HT-29 (cell line): ENCODE data around the gene KMT2C. TPM values are rescaled to one million over a fixed set of nuclear protein-coding genes. Genes with fewer than 3 reads are reported as not detected.
"Not testable (repeated sequence)": the region's sequence is repeated elsewhere in the genome, so short reads cannot be mapped to it uniquely, and the experiment has no call there.

Experiments used
- DNase-seq: peaks from one replicate; pipeline ENCODE4 v3.0.0-alpha.2; 2015; ENCODE audit warnings: low spot score
- total RNA-seq: library from RNA; depleted of rRNA; stranded (reverse); fragments of >200 nt; shearing (Covaris generic); gene quantifications from 2 replicates; pipeline ENCODE4 v1.2.3, GENCODE V29; 2014; rRNA removed

Gene KMT2C
- 25.4 and 35.0 TPM in 2 replicates for total RNA-seq

DNA sequence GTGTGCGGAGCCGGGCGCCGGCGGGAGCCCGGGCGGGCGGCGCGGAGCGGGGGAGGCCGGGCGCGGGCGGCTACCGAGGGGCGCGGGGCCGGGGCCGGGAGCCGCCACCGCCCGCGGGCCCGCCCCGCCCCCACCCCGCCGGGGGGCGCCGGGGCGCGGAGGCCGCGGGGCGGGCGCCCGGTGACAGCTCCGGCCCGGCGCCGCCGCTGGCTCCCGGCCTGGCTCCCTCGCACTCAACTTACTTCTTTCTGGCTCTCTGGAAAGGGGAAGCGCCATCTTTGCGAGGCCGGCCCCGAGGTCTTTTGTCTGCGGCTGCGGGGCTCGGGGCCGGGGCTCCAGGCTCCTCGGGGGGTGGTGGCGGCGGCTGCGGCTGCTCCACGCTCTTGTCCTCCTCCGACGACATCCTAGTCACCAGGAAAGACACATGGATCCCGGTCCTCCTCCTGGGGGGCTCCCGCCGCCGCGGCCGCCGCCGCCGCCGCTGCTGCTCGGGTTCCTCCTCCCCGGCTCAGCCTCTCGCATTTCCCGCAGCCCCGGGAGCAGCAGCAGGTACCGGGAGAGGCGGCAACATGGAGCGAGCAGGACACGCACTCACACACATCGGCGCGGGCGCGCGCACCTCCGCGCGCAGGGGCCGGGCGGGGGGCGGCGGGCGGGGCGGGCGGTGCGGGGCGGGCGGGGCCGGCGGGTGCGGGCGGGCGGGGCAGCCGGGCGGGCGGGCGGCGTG is at the start of gene KMT2C:
Gene KMT2C (minus strand): TSS at position 620 of the 727 bp plus-strand sequence. CDS start 217 bp downstream, at position 403.
- DNase-seq, result peak; percentile 59

DNA sequence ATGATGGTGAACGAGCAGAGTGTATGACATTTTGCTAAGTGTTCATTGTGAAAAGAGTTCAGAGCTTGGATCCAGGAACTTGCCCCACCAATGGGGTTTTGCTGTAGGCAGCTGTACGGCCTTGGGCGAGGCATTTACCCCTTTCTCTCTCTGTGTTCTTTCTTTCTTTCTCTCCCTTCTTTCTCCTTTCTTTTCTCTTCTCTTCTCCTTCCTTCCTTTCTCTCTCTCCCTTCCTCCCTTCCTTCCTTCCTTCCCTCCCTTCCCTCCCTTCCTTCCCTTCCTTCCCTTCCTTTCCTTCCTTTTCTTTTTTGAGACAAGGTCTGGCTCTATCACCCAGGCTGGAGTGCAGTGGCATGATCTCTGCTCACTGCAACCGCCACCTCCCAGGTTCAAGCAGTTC is 45.3 kb upstream of the KMT2C start:
- DNase-seq, result no peak

DNA sequence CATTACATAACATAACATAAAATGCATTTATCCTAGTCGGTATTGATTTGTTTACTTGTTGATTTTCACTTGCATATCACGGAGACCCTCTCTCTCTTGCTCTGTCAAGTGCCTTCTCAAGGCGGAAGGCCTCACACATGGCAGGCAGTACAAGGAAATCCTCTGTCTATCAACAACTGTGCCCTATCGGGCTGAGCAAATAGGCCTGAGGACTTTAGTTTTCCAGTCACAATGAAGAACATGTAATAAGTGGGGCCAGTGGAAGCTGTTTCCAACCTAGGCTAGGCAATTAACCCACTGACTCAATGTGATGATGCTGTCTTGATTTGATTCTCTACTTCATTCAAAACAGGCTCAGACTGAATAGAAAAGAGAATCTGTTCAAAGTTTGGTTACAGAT is 44.9 kb upstream of the KMT2C start:
- no peak for DNase-seq

DNA sequence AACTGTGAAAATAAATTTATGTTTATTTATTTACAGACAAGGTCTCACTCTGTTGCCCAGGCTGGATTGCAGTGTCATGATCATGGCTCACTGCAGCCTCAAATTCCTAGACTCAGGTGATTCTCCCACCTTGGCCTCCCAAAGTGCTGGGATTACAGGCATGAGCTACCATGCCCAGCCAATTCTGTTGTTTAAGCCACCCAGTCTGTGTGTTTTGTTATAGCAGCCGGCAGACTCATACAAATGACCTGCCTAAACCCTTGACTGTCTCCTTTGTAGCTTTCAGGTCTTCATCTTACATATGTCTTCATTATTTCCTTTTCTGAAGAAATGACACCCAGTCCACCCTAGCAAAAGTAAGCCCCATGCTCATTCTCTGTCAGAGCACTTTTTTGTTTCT is 43.8 kb upstream of the KMT2C start:
- no peak for DNase-seq

DNA sequence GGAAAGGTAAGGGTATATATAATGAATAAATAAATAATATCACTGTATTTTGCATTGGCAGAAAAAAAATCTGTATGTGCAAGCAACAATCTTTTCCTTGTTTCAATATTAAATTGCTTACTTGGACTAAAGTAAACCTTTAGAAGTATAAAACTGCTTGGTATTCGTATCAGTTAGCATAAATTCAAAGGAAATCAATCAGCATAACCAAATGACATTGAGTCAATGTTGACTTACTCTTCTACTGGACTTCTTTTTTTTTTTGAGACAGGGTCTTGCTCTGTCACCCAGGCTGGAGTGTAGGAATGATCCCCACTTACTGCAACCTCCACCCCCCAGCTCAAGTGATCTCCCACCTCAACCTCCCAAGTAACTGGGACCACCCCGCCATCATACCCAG is 42.3 kb upstream of the KMT2C start:
- DNase-seq, result no peak

DNA sequence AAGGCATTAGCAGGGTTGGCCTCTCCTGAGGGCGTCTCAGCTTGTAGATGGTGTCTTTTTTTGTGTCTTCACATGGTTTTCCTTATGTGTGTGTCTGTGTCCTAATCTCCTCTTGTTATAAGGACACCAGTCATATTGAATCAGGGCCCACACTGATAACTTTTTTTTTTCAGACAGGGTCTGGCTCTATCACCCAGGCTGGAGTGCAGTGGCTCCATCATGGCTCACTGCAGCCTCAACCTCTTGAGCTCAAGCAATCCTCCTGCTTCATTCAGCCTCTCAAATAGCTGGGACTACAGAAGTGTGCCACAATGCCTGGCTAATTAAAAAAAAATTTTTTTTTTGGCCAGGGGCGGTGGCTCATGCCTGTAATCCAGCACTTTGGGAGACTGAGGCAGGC is 41.3 kb upstream of the KMT2C start:
- no peak for DNase-seq

DNA sequence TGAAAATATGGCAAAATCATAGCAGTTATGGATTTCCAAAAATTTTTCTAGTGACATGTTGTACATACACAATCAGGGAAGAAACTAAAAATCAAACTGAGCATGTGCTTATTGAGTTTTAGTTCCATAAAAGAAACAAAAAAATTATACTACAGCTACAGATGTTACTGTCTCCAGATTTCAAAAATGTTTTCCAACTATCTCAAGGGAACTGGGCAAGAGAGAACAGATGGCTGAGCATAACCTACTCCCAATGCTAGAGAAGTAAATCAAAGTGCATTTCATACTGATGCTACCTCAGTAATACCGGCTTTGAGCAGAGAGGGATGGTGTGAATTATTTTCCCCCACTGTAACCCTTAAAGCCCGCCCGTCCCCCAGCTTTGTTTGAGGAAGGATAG is 40.7 kb upstream of the KMT2C start:
- no peak for DNase-seq

DNA sequence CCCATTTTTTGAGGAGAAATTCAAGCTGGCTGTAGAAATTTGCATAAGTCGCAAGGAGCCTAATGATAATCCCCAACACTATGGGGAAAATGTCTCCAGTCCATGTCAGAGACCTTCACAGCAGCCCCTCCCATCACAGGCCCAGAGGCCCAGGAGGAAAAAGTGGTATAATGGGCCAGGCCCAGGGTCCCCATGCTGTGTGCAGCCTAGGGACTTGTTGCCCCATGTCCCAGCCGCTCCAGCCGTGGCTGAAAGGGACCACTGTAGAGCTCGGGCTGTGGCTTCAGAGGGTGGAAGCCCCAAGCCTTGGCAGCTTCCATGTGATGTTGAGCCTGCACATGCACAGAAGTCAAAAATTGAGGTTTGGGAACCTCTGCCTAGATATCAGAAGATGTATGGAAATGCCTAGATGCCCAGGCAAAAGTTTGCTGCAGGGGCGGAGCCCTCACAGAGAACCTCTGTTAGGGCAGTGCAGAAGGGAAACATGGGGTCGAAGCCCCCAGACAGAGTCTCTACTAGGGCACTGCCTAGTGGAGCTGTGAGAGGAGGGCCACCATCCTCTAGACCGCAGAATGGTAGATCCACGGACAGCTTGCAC is 35.3 kb upstream of the KMT2C start:
- DNase-seq, result not testable (repeated sequence)

DNA sequence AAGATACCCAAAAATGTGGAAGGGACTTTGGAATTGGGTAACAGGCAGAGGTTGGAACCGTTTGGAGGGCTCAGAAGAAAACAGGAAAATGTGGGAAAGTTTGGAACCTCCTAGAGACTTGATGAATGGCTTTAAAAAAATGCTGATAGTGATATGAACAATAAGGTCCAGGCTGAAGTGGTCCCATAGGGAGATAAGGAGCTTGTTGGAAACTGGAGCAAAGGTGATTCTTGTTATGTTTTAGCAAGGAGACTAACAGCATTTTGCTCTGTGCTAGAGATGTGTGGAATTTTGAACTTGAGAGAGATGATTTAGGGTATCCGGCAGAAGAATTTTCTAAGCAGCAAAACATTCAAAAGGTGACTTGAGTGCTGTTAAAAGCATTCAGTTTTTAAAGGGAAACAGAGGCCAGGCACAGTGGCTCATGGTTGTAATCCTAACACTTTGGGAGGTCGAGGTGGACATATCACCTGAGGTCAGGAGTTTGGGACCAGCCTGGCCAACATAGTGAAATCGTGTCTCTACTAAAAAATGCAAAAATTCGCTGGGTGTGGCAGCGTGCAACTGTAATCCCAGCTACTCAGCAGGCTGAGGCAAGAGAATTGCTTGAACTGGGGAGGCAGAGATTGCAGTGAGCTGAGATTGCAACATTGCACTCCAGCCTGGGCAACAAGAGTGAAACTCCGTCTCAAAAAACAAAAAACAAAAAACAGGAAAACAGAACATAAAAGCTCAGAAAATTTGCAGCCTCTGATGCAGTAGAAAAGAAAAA is 34.6 kb upstream of the KMT2C start:
- DNase-seq, result not testable (repeated sequence)

DNA sequence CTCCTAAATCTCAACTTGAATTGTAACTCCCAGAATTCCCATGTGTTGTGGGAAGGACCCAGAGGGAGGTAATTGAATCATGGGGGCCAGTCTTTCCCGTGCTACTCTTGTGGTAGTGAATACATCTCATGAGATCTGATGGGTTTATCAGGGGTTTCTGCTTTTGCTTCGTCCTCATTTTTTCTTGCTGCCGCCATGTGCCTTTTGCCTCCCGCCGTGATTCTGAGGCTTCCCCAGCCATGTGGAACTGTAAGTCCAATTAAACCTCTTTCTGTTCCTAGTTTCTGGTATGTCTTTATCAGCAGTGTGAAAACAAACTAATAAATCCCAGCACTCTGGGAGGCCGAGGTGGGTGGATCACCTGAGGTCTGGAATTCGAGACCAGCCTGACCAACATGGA is 33.8 kb upstream of the KMT2C start:
- DNase-seq, result not testable (repeated sequence)

DNA sequence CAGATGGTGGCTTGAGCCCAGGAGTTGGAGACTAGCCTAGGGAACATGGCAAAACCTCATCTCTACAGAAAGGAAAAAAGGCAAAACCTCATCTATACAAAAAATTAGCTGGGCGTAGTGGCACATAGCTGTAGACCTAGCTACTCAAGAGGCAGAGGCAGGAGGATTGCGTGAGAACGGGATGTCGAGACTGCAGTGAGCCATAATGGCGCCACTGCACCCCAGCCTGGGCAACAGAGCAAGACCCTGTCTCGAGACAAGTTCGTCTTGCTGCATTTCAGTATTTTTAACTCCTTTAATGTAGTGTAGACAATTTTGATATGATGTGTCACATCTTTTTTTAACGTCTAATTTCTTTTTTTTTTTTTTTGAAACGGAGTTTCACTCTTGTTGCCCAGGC is 31.4 kb upstream of the KMT2C start:
- DNase-seq, result no peak

DNA sequence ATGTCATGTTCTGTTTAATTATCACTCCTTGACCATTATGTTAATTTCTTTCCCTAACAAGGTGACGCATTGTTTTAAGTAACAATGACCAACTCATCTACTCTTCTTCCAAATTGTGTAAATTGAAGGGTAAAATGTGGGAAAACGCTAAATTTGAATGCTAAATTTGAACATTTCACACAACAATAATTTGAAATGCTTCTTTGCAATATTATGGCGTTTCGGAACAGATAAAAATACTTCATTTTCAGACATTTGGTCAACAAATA is 29.2 kb upstream of the KMT2C start:
- DNase-seq, result no peak

DNA sequence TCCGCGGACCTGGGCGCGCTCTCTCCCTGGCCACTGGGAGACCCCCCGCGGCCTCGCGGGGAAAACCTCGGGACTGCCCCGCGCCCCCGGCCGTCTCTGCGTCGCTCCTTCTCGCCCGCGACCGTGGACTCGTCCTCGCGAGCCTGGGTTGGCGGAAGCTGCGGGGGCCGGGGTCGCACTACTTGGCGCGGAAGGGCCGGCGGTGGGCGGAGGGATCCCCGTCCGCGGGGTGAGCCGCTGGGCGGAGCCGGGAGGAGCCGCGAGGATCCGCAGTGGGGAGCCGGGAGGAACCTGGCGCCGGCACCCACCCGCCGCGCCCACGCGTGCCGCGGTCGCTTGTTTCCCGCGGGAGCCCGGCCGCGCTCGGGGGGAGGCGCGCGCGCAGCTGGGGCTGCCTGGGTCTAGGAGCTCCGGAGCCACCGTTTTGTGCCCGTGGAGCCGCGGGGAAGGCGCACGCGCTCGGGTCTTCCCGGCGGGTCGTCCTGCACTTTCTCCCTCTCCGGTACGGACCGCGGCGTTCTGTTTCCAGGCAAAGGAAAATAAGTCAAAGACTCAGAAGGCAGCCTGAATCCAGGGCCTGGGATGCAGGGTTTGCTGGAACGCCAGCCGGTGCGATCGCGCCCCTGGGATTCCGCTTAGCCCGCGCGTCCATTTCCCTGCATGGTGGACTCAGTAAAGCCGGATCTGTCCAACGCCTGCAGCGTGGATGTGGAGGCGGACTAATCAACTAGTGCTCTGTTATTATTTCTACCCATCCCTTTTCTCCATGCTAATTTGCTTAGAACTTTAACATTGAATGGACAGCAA is 28.7 kb upstream of the KMT2C start:
- DNase-seq, result peak; percentile 76

DNA sequence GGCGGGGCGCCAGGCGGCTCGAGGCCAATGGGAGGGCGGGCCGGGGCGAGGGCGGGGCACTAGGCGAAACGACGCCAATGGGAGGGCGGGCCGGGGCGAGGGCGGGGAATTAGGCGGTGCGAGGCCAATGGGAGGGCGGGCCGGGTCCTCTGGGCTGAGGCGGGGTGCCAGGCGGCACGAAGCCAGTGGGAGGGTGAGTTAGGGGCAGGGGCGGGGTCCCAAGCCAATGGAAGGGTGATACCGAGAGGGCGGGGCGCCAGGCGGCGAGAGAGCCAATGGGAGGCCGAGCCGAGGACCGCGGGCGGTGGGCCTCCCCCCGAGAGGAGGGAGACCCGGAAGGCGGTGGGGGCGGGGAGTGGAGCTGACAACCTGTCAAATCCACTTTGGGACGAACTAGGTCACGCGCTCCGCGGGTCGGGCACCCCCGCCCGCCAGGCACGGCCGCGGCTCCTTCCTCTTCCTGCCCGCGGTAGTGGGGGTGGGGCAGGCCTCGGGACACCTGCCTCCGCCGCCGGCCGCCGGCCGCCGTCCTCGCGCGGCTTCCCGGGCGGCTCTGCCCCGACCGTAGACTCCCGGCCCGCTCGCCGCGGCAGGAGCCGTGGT is 28.0 kb upstream of the KMT2C start:
- DNase-seq, result peak; percentile 100

DNA sequence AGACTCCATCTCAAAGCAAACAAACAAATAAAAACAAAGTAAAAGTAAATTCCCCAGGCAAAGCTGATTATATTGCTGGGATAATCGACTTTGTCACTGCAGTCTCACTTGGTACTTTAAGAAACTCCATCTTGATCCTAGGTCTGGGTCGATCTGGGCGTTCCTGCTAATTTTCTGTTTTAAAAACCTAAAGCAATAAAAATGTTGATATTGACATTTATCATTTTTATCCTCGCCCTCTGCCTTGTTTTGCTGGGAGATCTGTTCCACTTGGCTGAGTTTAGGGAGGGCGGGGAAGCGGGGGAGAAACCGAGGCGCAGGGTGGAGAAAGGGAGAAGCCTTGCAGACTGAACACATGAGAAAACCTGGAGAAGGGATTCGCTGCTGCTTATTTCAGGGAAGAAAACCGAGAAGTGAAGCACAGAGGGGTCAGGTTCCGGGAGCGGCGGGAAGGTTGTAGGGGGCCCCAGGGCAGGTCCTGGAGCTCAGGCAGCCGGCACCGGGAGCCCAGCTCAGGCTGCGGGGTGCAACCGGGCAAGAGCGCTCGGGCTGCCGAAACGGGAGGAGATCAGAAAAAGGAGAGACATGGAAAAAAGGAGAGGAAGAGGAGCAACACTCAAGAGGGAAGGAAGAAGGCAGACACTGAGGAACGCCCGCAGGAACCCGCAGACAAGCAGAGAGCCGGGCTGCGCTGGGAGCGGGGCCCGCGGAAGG is 27.3 kb upstream of the KMT2C start:
- DNase-seq, result peak; percentile 71

DNA sequence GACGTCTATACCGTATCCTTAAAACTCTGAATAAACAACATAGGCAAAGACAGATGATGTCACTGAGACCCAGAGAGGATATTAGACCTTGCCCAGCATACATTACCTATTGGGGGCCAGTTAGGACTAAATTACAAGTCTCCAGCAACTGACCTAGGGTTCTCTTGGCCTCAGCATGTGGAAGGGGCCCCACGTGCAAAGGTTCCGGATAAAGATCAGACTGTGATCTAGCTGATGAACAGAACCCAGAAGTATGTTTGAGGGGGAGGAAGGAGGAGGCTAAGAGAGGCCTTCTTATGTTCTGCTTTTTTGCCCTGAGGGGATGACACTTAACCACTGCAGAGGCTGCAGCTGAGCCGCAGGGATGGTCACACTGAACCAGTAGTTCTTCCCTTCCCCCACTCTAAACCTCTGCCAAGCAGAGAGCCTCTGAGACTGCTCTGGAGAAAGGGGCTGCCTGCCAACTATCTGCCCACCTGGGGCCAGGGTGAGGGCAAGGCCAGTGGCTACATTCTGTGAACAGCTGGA is 24.0 kb upstream of the KMT2C start:
- DNase-seq, result no peak

DNA sequence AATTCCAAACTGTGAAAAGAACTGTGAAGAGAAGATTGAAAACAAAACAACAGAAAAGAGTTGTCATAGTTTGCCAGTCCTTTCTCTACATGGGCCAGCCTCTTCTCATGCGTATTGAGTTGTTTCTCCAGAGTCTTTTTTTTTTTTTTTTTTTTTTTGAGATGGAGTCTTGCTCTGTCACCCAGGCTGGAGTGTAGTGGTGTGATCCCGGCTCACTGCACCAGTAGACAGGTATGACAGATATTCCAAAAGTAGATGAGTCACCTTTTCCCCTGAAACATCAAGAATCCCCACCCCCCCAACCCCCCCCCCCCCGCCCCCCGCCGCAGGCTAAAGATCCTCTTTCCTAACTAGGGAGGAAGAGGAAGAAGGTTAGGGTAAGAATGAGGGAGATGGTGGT is 15.6 kb upstream of the KMT2C start:
- no peak for DNase-seq

DNA sequence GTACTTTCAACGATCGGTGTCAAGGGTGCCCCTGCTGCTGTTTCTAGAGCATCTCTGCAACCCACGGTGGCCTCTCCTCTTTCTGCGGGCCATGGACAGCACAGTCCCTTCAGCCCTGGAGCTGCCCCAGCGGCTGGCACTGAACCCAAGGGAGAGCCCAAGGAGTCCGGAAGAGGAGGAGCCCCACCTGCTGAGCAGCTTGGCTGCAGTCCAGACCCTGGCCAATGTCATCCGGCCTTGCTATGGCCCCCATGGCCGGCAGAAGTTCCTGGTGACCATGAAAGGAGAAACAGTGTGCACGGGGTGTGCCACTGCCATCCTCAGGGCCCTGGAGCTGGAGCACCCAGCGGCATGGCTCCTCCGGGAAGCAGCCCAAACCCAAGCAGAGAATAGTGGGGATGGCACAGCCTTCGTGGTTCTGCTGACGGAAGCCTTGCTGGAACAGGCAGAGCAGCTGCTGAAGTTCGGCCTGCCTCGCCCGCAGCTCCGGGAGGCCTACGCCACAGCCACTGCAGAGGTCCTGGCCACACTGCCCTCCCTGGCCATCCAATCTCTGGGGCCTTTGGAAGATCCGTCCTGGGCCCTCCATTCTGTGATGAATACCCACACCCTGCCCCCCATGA is 9.7 kb upstream of the KMT2C start:
- DNase-seq, result not testable (repeated sequence)

DNA sequence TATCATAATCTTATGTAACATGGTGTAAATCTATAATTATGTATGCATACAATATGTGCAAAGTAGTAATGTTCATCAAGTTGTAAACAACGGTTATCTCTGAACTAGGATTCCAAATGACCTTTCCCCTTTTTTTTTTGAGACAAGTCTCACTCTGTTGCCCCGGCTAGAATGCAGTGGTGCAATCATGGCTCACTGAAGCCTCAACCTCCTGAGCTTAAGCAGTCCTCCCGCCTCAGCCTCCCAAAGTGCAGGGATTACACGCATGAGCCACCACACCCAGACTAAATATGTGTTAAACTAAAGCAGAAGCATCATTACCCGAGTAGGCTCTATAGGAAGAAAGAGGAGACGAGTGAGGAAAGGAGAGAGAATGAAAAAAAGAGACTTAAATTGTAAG is 7.8 kb upstream of the KMT2C start:
- no peak for DNase-seq

DNA sequence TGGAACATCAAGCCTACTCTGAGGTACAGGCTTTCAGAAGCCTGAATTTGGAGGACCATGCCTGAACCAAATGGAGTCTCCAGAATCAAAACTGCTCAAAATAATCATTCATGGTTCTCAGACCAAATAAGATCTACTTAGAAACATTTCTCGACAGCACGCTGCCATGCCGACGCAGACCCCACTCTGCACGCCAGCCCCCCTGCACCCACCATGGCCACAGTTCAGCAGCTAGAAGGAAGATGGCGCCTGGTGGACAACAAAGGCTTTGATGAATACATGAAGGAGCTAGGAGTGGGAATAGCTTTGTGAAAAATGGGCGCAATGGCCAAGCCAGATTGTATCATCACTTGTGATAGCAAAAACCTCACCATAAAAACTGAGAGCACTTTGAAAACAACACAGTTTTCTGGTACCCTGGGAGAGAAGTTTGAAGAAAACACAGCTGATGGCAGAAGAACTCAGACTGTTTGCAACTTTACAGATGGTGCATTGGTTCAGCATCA is 6.6 kb upstream of the KMT2C start:
- DNase-seq, result no peak
